Amniotic epithelial cell (primary cell): ENCODE measurements around the gene TRPC3.

Source experiments
- DNase-seq: peaks from one replicate; pipeline ENCODE4 v3.0.0-alpha.2; 2010; ENCODE audit warnings: low read depth

TRPC3 gene

GRCh38 chr4:121951521-121952110 lies at the start of gene TRPC3:
TRPC3 (minus strand) TSS chr4:121952060; CDS start chr4:121951680, 380 bp downstream.
- no peak for DNase-seq

DNA sequence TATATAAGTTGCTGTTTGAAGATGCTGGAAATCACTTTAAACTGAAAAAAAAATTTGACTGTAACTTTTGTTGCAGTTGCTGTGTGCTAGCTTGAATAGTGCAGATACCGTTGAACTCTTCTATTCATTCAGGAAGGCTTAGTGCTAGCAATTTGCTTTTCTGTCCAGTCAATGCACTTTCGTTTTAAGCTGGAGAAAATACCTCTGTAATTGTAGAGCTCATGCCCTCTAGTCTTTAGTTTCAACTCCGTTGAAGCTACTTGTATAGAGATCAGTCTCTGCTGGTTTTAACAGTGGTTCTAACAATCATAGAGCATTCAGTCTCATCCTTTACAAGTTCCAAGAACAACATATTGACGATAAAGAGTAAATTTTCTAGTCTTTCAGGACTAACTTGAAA lies 49.0 kb upstream of the TRPC3 start:
- DNase-seq, result no peak

- no peak for DNase-seq
Observed at GRCh38 chr4:121998024-121998423, 46.2 kb upstream of the TRPC3 start.

GRCh38 chr4:121995790-121996537 lies 44.1 kb upstream of the TRPC3 start:
- DNase-seq, result no peak

- DNase-seq, result no peak
Observed at GRCh38 chr4:121991968-121992367, 40.1 kb upstream of the TRPC3 start.

- DNase-seq, result no peak
Observed at GRCh38 chr4:121990489-121990888, 38.6 kb upstream of the TRPC3 start.

- DNase-seq, result peak; percentile 21
Observed at GRCh38 chr4:121989715-121990114, 37.9 kb upstream of the TRPC3 start.

GRCh38 chr4:121988950-121989349 lies 37.1 kb upstream of the TRPC3 start:
- DNase-seq, result no peak

- DNase-seq, result no peak
Observed at GRCh38 chr4:121980643-121981042, 28.8 kb upstream of the TRPC3 start.

GRCh38 chr4:121978172-121978516 lies 26.3 kb upstream of the TRPC3 start:
- DNase-seq, result no peak

GRCh38 chr4:121977251-121978171 lies 25.7 kb upstream of the TRPC3 start:
- peak; percentile 58 for DNase-seq

GRCh38 chr4:121975784-121976183 lies 23.9 kb upstream of the TRPC3 start:
- DNase-seq, result no peak

DNA sequence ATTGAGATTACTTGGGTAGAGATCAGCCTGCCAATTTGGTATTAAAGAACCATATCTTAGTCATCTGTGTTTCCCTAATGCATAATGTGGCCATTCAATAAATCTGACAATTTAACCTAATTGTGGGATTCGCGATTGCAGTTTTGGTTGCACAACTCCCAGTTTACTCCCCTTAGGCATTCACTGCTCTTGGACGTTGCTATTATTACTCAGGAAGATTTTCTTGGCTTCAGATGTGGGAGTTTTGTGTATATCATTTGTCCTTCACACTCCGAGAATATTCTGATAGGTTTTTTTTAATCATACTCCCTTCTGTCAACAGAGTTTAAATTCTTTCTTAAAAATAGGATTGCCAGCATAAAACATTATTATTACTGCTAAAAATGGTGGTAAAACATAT lies 22.0 kb upstream of the TRPC3 start:
- peak; percentile 37 for DNase-seq

DNA sequence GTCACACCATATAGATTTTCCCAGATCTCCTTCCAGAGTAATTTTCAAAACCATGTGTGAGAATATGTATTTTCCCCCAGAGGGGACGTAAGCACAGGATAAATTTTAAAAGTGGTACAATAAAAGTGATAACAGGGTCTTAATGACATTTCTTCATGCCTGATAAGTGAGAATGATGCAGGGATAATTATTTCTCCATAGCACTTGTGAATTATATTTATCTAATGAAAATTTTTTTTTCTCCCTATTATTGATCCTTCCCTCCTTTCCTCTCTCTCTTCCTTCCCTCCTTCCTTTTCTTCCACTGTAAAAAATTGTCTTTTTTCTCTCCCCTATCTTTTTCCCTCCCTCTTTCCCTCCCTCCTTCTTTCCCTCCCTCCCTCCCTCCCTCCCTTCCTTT lies 17.0 kb upstream of the TRPC3 start:
- no peak for DNase-seq

DNA sequence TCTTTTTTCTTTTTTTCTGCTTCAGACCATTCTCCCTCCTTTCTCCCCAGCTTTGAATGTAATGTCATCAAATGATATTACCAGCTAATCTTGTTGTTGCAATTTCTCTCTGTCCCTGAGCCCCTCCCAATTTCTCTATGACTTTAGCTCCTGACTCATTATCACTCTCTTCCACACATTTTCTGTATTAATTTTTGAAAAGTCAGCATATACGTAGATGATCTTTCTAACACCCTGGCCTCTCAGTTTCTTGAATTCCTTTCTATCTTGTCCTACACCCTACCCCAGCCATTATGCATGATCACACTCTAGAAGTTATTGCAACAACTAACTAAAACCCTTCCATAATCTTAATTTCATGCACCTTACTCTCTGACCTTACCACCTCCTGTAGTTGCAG lies 13.1 kb upstream of the TRPC3 start:
- no peak for DNase-seq

DNA sequence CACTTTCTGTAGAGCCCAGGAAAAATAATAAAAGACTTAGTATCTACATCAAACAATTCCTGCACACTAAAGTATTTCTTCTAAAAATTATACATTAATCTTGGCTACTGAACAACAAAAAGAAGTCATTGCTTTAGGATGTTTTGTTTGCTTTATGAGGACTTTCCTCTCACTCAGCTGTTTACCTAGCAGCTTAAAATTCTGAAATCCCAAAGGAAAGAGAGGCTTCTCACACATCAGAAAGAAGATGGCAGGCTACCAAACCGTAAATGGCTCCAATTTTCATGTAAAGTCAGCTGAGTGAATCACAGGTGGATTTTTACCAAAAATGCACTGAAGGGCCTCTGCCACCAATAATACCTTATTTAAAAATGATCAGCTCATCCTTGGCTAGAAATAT lies 9.0 kb upstream of the TRPC3 start:
- DNase-seq, result no peak

DNA sequence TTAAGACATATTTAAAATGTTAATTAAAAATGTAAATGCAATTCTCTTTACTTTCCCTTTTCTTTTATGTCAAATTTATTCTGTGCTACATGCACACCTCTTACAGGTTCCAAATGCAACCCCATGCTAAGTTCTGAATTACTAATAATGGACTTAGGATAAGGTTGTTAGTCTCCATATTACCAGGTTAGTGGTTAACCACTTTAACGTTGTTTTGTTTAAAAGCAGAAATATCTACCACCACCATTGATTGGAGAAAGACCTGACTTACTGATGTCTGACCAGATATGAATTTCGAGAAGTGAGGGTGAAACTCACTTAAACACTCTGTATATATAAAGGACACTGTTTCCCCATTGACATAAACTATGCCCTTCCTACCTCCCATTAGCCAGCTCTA lies 6.9 kb upstream of the TRPC3 start:
- DNase-seq, result no peak

- no peak for DNase-seq
Observed at GRCh38 chr4:121957266-121957665, 5.4 kb upstream of the TRPC3 start.

GRCh38 chr4:121953860-121954259 lies 2.0 kb upstream of the TRPC3 start:
- DNase-seq, result no peak

GRCh38 chr4:121952290-121952689 lies 430 bp upstream of the TRPC3 start:
- no peak for DNase-seq

- DNase-seq, result peak; percentile 16
Observed at GRCh38 chr4:121950680-121951520, 960 bp downstream of the TRPC3 start.

DNA sequence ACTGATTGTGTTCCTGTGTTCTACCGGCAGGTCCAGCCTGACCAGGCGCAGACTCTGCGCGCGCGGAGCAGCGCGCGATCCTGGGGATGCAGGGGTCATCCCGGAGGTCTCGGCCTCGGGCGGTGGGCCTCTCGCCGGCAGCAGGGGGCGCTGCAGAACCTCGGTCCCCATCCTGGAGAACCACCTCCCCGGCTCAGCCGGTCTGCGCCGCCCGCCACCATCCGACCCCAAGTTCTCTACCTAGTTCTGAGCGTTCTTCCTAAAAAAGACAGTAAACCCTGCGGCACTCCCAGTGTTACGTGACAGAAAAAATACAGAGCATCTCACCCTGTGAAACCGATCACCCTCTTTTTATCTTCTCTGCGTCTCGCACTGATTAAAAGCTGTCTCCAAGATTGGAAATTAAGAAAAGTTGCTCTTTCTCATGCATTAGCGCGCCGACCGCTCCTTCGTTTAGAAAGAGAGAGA lies 1.6 kb downstream of the TRPC3 start:
- DNase-seq, result peak; percentile 47
